IMR-90 (cell line): ENCODE results near the gene ROS1.

Experiments used
- CEBPB ChIP-seq: IDR thresholded peaks from 2 replicates; pipeline ENCODE4 v1.6.1; 2012; ENCODE audit warnings: low read depth, low read length, improper control_type of control experiment
- CTCF ChIP-seq: conservative IDR thresholded peaks from 2 replicates; pipeline ENCODE4 v1.5.1; 2012; ENCODE audit warnings: mild to moderate bottlenecking, low read depth, low read length, improper control_type of control experiment
- ELK1 ChIP-seq: fragments of 150-350 bp; IDR thresholded peaks from 2 replicates; pipeline ENCODE4 v1.6.1; 2016; ENCODE audit warnings: low read depth, mild to moderate bottlenecking, low read length, moderate library complexity, borderline replicate concordance
- USF2 ChIP-seq: fragments of 150-350 bp; IDR thresholded peaks from 2 replicates; pipeline ENCODE4 v1.6.1; 2017; ENCODE audit warnings: mild to moderate bottlenecking, antibody characterized with exemption, low read length, low read depth

GRCh38 chr6:117381749-117382148 is 44.0 kb downstream of the ROS1 start:
- TF ChIP-seq CTCF (no peak), CEBPB (no peak), ELK1 (no peak), USF2 (no peak)
